Kidney epithelial cell (primary cell): ENCODE results near the gene CTXND1. TPM values are rescaled to one million over a fixed set of nuclear protein-coding genes. Genes with fewer than 3 reads are reported as not detected.

Experiments
- DNase-seq: peaks from one replicate; pipeline ENCODE4 v3.0.0-alpha.2; 2010; ENCODE audit warnings: low read depth
- H3K27me3 ChIP-seq: 2 replicates; pipeline ENCODE4 v1.6.0; 2011; ENCODE audit warnings: low read length; ENCODE audit not compliant: control insufficient read depth, insufficient read depth
- H3K36me3 ChIP-seq: 2 replicates; pipeline ENCODE4 v1.5.1; 2011; ENCODE audit warnings: low read length; ENCODE audit not compliant: control insufficient read depth, insufficient read depth
- H3K4me3 ChIP-seq: 2 replicates; pipeline ENCODE4 v1.5.1; 2011; ENCODE audit warnings: low read depth, mild to moderate bottlenecking, control low read depth, low read length
- CTCF ChIP-seq: IDR thresholded peaks from 2 replicates; pipeline ENCODE4 v1.5.1; 2011; ENCODE audit warnings: mild to moderate bottlenecking, moderate library complexity, low read length, control low read depth, inconsistent platforms; ENCODE audit not compliant: insufficient read depth, poor library complexity, severe bottlenecking
- total RNA-seq: library from RNA; depleted of rRNA; stranded (reverse); fragments of >200 nt; gene quantifications from 2 replicates; pipeline ENCODE4 v1.2.3, GENCODE V29; 2015

Gene CTXND1
- total RNA-seq, 1 donor from 2014 or later = not detected

- no peaks in the 10 kb centered on the region for H3K27me3 ChIP-seq
- DNase-seq = peak; percentile 23
- TF ChIP-seq CTCF = no peak
- no peak overlapping the region for H3K4me3 ChIP-seq
- H3K36me3 ChIP-seq = no peaks in the 10 kb centered on the region
Observed at GRCh38 chr15:80228959-80229610, 22.9 kb downstream of the CTXND1 start.

GRCh38 chr15:80219955-80220354 is 32.1 kb downstream of the CTXND1 start:
- Histone ChIP-seq H3K36me3 (no peaks in the 10 kb centered on the region), H3K27me3 (no peaks in the 10 kb centered on the region), H3K4me3 (no peak overlapping the region)
- DNase-seq = no peak
- no peak for TF ChIP-seq CTCF

- Histone ChIP-seq H3K36me3 (no peaks in the 10 kb centered on the region), H3K4me3 (no peak overlapping the region), H3K27me3 (no peaks in the 10 kb centered on the region)
- no peak for TF ChIP-seq CTCF
- DNase-seq = no peak
Observed at GRCh38 chr15:80217327-80217900, 34.6 kb downstream of the CTXND1 start.

- Histone ChIP-seq H3K36me3 (no peaks in the 10 kb centered on the region), H3K4me3 (no peak overlapping the region), H3K27me3 (no peaks in the 10 kb centered on the region)
- DNase-seq = no peak
- no peak for TF ChIP-seq CTCF
Observed at GRCh38 chr15:80216911-80217310, 35.1 kb downstream of the CTXND1 start.

GRCh38 chr15:80216141-80216540 is 35.9 kb downstream of the CTXND1 start:
- no peaks in the 10 kb centered on the region for H3K27me3 ChIP-seq
- DNase-seq = no peak
- H3K36me3 ChIP-seq = no peaks in the 10 kb centered on the region
- no peak for TF ChIP-seq CTCF
- no peak overlapping the region for H3K4me3 ChIP-seq

- H3K4me3 ChIP-seq = no peak overlapping the region
- no peak for DNase-seq
- H3K27me3 ChIP-seq = no peaks in the 10 kb centered on the region
- no peaks in the 10 kb centered on the region for H3K36me3 ChIP-seq
- TF ChIP-seq CTCF = no peak
Observed at GRCh38 chr15:80214910-80215309, 37.1 kb downstream of the CTXND1 start.
